Activated naive CD8-positive, alpha-beta T cell treated with anti-CD3 and anti-CD28 coated beads, Interleukin-2, amount 10 ng/mL, durations not matched to agents 7 days and 5 days (primary cell): ENCODE measurements around the gene VGLL1. TPM values are rescaled to one million over a fixed set of nuclear protein-coding genes. Genes with fewer than 3 reads are reported as not detected.

Experiments
- microRNA-seq: library from miRNA; unstranded; fragments of <30 nt; microRNA quantifications from one replicate; pipeline ENCODE4 v1.2.0, GENCODE V29; 2022
- total RNA-seq, 2 experiments: library from RNA; stranded (reverse); gene quantifications; one replicate each; pipeline ENCODE4 v1.2.3, GENCODE V29; 2021

Gene VGLL1
- total RNA-seq, 2 experiments from 2014 or later: 0.77 TPM; not detected in 1

Small RNAs within 50 kb of the gene (microRNA-seq; reads per million reads assigned to microRNA genes)
- gene MIR934: not detected

Other genes with a start within 250 kb of the VGLL1 start
- not detected for gene ADGRG4, start 231.3 kb upstream of the VGLL1 start, total RNA-seq
- not detected for gene BRS3, start 44.3 kb upstream of the VGLL1 start, total RNA-seq
- 10 to 100 TPM; 63.8 to 65.2 TPM for gene HTATSF1, start 34.6 kb upstream of the VGLL1 start, total RNA-seq
- gene CD40LG, start 115.9 kb downstream of the VGLL1 start, total RNA-seq: 1 to 10 TPM; 2.5 to 3.7 TPM
- gene ARHGEF6, start 248.7 kb downstream of the VGLL1 start, total RNA-seq: 10 to 100 TPM; 85.0 to 87.1 TPM